SK-N-SH treated with all-trans-retinoic acid at 6 μM for 48 hours (cell line): Measurements from ENCODE around the gene F2RL2.

Source experiments
- CREB5 ChIP-seq: fragments of 250-450 bp; sonication (Bioruptor Pico); IDR thresholded peaks from 2 replicates; pipeline ENCODE4 v1.5.1; 2020; ENCODE audit warnings: low read depth, mild to moderate bottlenecking, moderate library complexity
- ZFP30 ChIP-seq: fragments of 450-650 bp; formaldehyde crosslinking; IDR thresholded peaks from 2 replicates; pipeline ENCODE4 v1.5.0; 2022; ENCODE audit warnings: mild to moderate bottlenecking, moderate library complexity
- ZNF8 ChIP-seq: fragments of 450-650 bp; formaldehyde crosslinking; IDR thresholded peaks from 2 replicates; pipeline ENCODE4 v1.5.0; 2020; ENCODE audit warnings: mild to moderate bottlenecking, moderate library complexity

- TF ChIP-seq ZNF8 (no peak), CREB5 (CRISPR knock-in tag) (no peak), ZFP30 (CRISPR knock-in tag) (no peak)
Measured at GRCh38 chr5:76582230-76583162, 40.7 kb downstream of the F2RL2 start.
